HUES6 (cell line): ENCODE results near the gene RB1.

Experiments
- H3K27ac ChIP-seq: 2 replicates; pipeline ENCODE4 v1.7.0; 2013; ENCODE audit warnings: low read depth, mild to moderate bottlenecking, low read length, inconsistent platforms
- H3K27me3 ChIP-seq: 2 replicates; pipeline ENCODE4 v1.6.1; 2013; ENCODE audit warnings: low read length; ENCODE audit not compliant: control insufficient read depth, insufficient read depth
- H3K36me3 ChIP-seq: 2 replicates; pipeline ENCODE4 v1.6.1; 2013; ENCODE audit warnings: low read length; ENCODE audit not compliant: control insufficient read depth, insufficient read depth
- H3K4me1 ChIP-seq: 2 replicates; pipeline ENCODE4 v1.6.1; 2013; ENCODE audit warnings: low read length; ENCODE audit not compliant: control insufficient read depth, insufficient read depth
- H3K4me3 ChIP-seq: 2 replicates; pipeline ENCODE4 v1.5.1; 2013; ENCODE audit warnings: low read depth, low read length
- H3K9ac ChIP-seq: one replicate; pipeline ENCODE4 v1.6.1; 2013; ENCODE audit warnings: mild to moderate bottlenecking, low read length
- H3K9me3 ChIP-seq: 2 replicates; pipeline ENCODE4 v1.6.1; 2013; ENCODE audit warnings: low read depth, low read length; ENCODE audit not compliant: control insufficient read depth, insufficient read depth

RB1 gene

DNA sequence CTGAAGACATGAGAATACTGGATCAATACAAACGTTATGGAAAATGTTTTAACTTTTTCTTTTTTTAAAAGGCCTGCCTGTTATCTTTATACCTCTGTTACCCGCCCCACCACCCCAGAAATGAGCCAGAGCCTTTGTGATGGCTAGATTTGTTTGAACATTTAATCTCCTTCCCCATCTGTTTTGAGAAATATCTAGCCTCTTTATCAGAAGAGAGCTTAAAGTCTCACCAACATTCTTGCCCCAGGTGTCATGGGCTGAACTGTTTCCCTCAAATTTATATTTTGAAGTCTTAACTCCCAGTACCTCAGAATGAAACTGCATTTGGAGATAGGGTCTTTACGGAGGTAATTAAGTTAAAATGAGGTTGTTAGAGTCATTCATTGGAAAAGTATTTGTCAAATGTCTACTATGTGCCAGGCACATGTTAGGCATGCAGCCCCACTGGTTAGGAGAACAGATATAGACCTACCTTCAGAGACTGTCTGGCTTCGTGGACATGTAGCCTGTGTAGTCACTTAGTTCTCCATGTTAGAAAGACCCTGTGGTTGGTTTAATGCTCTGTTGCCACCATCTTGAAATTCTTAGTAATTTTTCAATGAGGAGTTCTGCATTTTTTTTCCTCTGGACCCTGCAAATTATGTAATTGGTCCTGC is 6.3 kb upstream of the RB1 start:
- no peaks in the 10 kb centered on the region for H3K27me3 ChIP-seq
- H3K4me1 ChIP-seq = no peaks in the 10 kb centered on the region
- no peaks in the 10 kb centered on the region for H3K9me3 ChIP-seq
- no peak overlapping the region for H3K27ac ChIP-seq
- no peak overlapping the region for H3K4me3 ChIP-seq
- H3K36me3 ChIP-seq = no peaks in the 10 kb centered on the region
- H3K9ac ChIP-seq = no peak overlapping the region

DNA sequence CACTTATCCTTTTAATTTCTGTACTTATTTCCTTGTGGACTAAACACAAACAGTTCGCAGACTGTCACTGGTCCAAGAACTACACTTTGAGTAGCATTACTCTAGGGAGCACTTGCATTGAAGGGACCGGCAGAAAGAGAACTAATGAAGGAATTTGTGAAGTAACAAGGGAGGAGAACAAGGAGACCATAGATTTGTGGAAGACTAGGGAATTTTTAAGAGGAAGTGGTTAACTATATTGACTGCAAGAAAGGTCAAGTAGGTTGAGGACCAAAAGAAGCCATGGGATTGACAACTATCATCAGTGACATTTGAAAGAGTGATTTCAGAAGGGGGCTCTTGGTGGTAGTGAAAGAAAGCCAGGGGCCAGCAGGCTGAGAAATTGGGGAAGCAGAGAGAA is 4.0 kb upstream of the RB1 start:
- Histone ChIP-seq H3K4me3 (no peak overlapping the region), H3K36me3 (no peaks in the 10 kb centered on the region), H3K27me3 (no peaks in the 10 kb centered on the region), H3K9me3 (no peaks in the 10 kb centered on the region), H3K4me1 (no peaks in the 10 kb centered on the region), H3K27ac (no peak overlapping the region), H3K9ac (no peak overlapping the region)

DNA sequence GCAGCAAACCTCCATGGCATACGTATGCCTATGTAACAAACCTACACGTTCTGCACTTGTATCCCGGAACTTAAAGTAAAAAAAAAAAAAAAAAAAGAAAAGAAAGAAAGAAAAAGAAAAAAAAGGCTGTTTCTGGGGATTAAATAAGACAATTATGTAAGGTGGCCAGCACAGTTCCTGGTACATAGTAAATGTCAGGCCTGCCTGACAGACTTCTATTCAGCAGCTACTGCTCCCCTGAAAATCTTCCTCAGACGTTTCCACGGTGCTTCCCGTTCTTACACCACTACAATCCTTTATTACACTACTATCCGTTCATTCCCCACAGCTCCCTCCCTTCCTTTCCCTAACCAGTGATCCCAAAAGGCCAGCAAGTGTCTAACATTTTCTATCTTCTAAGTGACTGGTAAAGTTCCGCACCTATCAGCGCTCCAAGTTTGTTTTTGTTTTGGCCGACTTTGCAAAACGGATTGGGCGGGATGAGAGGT is 636 bp upstream of the RB1 start:
- Histone ChIP-seq H3K27ac (peak overlapping the region; percentile 96), H3K4me1 (no peaks in the 10 kb centered on the region), H3K9ac (peak overlapping the region; percentile 96), H3K9me3 (no peaks in the 10 kb centered on the region), H3K27me3 (no peaks in the 10 kb centered on the region), H3K36me3 (no peaks in the 10 kb centered on the region), H3K4me3 (peak overlapping the region; percentile 97)

DNA sequence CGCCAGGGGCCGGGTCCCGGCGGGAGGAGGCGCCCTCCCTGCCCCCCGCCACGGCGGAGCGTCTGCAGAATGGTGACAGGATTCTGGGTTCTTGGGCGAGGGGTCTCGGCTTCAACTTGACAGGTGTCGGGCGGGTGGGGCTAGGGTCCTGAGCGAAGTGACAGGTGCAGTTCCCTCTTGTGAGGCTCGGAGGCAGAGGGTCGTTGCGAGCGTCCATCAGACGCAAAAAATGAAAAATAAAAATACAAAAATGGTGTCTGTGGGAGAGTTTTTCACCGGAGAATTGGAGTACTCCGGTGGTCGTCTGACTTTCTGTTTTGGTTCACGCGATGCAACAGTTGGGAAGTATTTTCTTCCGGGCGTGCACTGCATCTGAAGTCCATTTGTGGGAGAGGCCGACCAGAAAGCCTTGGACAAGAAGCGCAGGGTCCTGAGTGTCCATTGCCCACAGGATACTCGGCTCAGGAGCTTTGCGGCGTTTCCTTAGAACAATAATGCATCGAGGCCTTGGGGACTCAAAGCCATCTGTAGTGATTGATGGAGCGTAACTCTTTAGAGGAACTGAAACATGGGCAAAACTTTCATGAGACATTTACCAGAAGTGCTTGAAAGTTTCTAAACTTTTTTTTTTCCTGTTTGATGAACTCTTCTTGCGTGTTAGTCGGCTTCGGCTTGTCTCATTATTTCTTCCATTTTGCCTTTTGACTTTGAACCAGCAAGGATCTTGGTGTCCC is 759 bp downstream of the RB1 start:
- no peaks in the 10 kb centered on the region for H3K36me3 ChIP-seq
- peak overlapping the region; percentile 96; the same call in 1 of the 2 replicates for H3K27ac ChIP-seq
- peak overlapping the region; percentile 96 for H3K9ac ChIP-seq
- H3K4me3 ChIP-seq = peak overlapping the region; percentile 97
- no peaks in the 10 kb centered on the region for H3K9me3 ChIP-seq
- no peaks in the 10 kb centered on the region for H3K4me1 ChIP-seq
- no peaks in the 10 kb centered on the region for H3K27me3 ChIP-seq

DNA sequence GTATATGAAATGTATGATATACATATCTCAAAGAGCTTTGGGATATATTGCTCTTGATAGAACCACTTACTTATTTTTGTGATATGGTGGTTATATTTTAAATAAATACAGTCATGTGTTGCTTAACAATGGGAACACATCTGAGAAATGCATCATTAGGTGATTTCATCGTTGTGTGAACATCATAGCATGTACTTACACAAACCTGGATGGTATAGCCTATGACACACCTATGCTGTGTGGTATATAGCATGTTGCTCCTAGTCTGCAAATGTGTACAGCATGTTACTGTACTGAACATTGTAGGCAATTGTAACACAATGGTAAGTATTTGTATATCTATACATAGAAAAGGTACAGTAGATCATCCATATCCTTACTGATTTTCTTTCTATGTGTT is 7.7 kb downstream of the RB1 start:
- Histone ChIP-seq H3K4me1 (no peaks in the 10 kb centered on the region), H3K36me3 (no peaks in the 10 kb centered on the region), H3K4me3 (no peak overlapping the region), H3K27ac (no peak overlapping the region), H3K9me3 (no peaks in the 10 kb centered on the region), H3K9ac (no peak overlapping the region), H3K27me3 (no peaks in the 10 kb centered on the region)

DNA sequence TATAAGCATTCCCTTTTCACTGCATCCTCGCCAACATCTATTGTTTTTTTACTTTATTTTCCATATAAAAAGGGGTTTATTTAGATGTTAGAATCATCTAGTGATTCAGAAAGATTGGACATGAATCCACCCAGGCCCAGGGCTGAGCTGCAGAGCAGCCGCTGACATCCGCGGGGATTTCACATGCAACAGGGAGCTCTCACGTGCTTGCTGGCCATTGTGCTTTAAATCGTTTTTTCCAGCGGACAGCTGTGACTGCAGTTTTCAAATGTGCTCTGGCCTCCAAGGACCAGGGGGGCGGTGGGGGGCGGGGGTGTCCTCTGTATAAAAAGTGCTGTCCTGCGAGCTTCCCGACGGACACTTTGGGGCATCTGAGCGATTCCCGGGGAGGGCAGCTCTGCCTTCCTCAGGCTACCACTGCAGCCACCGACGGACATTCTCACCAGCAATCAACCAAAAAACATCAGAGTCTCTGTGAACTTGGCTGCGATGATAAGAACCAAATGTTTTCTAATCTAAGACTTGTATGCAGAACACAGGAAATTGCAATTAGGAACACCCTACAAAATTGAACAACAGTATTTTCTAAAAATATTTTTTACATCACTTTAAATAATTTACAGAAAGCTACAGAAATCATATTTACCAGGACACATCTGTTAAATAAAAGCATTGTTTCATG is 12.6 kb downstream of the RB1 start:
- no peaks in the 10 kb centered on the region for H3K4me1 ChIP-seq
- no peak overlapping the region for H3K9ac ChIP-seq
- H3K9me3 ChIP-seq = peaks cover 5% of the 10 kb centered on the region; the same call in 1 of the 2 replicates
- no peak overlapping the region for H3K4me3 ChIP-seq
- H3K27me3 ChIP-seq = no peaks in the 10 kb centered on the region
- peaks cover 7% of the 10 kb centered on the region for H3K36me3 ChIP-seq
- H3K27ac ChIP-seq = no peak overlapping the region

DNA sequence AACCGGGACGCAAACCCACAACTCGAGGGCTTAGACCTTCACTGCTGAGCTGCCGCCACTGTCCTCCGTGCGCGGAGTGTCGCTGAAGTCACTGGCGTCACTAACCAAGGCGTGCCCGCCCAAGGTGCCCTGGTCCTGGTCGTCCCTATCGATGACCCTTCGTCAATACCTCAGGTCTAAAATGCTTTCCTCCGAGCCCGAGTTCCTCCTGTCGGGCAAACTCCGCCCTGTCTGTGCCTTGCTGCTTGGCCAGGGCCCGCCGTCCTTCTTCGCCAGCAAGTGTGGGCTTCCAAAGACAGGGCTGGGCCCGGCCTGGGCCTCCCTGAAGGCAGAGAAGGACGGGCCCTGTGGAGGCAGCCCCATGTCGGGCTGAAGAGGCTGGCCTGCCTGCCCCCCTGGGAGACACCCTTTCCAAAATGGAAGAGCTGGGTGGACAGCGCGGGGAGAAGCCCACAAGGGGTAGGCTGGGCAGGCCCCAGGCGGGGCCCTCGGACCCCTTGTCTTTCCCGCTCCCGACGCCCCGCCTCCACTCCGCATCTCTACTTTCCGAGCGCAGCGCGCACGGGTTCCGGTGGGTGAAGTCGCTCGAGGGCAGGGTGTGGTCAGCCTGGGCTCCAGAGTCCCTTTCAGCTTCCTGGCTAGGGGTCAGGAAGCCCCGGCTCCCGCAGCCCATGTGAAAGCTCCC is 13.4 kb downstream of the RB1 start:
- peaks cover 8% of the 10 kb centered on the region; the same call in 1 of the 2 replicates for H3K9me3 ChIP-seq
- no peak overlapping the region for H3K9ac ChIP-seq
- peaks cover 7% of the 10 kb centered on the region for H3K36me3 ChIP-seq

DNA sequence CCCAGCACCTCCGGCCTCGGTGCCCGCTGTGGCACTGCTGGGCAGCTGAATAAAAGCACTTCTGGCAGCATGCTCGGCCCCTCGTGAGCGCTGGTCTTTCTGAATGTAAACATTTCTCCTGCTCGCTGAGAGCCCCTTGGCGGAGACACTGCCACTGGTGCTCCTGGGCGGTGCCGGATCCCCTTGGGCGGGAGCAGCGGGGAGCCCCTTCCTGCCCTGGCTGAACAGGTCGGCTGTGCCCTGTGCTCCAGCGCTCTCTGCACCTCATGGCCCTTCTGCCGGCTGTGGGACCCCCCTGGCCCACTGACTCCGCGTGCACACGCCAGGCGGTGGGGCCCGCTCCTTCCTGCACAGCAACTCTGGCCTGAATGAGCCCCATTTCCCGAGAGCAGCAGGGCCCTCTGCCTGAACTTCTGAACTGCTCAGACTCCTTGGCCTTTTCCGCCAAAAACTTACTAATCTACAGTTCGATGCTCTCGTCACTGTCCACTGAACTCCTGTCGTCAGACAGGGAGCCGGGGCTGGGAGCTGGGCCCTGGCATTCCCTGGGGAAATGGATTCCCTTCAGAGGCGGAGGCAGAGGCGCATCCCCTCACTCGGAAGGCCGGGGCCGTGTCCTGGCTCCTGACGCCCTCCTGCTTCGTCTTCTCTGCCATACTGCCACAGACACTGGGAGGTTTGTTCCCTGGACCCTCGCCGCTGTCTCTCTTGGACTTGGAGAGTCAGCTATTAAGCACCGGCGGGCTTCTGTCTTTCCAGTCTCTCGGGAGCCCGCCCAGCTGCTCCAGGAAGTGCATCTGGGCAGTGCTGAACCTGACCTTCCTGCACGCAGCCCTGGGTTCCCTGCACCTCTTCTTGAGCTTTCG is 14.2 kb downstream of the RB1 start:
- Histone ChIP-seq H3K4me1 (no peaks in the 10 kb centered on the region), H3K27ac (no peak overlapping the region), H3K4me3 (no peak overlapping the region), H3K9ac (no peak overlapping the region), H3K27me3 (no peaks in the 10 kb centered on the region), H3K9me3 (peaks cover 16% of the 10 kb centered on the region; the same call in 1 of the 2 replicates), H3K36me3 (peaks cover 7% of the 10 kb centered on the region)

More for the DNA sequence above, 13.4 kb downstream of the RB1 start:
- no peak overlapping the region for H3K4me3 ChIP-seq
- H3K27me3 ChIP-seq = no peaks in the 10 kb centered on the region
- H3K27ac ChIP-seq = no peak overlapping the region
- no peaks in the 10 kb centered on the region for H3K4me1 ChIP-seq

DNA sequence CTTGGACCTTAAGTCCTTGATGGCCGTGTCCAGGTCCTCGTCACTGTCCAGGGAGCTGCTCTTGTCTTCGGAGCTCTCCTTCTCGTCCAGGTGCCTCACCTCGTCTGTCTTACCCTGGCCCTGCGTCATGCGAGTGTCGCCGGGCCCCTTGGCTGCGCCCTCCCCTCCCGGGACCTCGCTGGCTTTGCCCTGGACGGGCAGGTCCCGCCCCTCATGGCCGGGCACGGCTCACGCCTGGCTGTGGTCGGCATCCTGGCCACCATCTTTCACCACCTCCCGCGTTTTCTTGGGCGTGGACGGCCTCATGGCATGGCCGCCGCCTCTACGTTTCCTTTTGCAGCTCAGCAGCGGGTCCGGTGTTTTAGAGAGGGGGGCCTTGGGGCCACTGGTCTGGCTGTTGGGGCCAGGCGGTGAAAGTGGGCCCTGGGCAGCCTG is 14.8 kb downstream of the RB1 start:
- H3K27me3 ChIP-seq = no peaks in the 10 kb centered on the region
- peaks cover 17% of the 10 kb centered on the region; the same call in 1 of the 2 replicates for H3K9me3 ChIP-seq
- peaks cover 7% of the 10 kb centered on the region for H3K36me3 ChIP-seq
- no peaks in the 10 kb centered on the region for H3K4me1 ChIP-seq
- no peak overlapping the region for H3K9ac ChIP-seq
- H3K27ac ChIP-seq = no peak overlapping the region
- H3K4me3 ChIP-seq = no peak overlapping the region
